SJCRH30 (cell line): Measurements from ENCODE around the gene IGSF6. TPM values are rescaled to one million over a fixed set of nuclear protein-coding genes. Genes with fewer than 3 reads are reported as not detected.

Experiments
- DNase-seq, 2 experiments: peaks; one replicate each; pipeline ENCODE4 v3.0.0-alpha.2; 2015 to 2020
- H3K27ac ChIP-seq: fragments of 250-450 bp; sonication (Bioruptor Pico); 2 replicates; pipeline ENCODE4 v1.5.1; 2020; ENCODE audit warnings: mild to moderate bottlenecking, moderate library complexity
- H3K27me3 ChIP-seq: fragments of 250-450 bp; sonication (Bioruptor Pico); 2 replicates; pipeline ENCODE4 v1.5.1; 2020; ENCODE audit warnings: mild to moderate bottlenecking, moderate library complexity
- H3K36me3 ChIP-seq: fragments of 250-450 bp; sonication (Bioruptor Pico); 2 replicates; pipeline ENCODE4 v1.5.1; 2020; ENCODE audit warnings: mild to moderate bottlenecking, moderate library complexity
- H3K4me1 ChIP-seq: fragments of 250-450 bp; sonication (Bioruptor Pico); 2 replicates; pipeline ENCODE4 v1.5.1; 2020; ENCODE audit warnings: mild to moderate bottlenecking, moderate library complexity
- H3K4me3 ChIP-seq: fragments of 250-450 bp; sonication (Bioruptor Pico); 2 replicates; pipeline ENCODE4 v1.5.1; 2020; ENCODE audit warnings: mild to moderate bottlenecking, moderate library complexity
- H3K9me3 ChIP-seq: fragments of 250-450 bp; sonication (Bioruptor Pico); replicated peaks from 2 replicates; pipeline ENCODE4 v1.5.1; 2020; ENCODE audit warnings: mild to moderate bottlenecking, moderate library complexity
- total RNA-seq: library from RNA; depleted of rRNA; stranded (reverse); fragments of >200 nt; shearing (Covaris generic); gene quantifications from 2 replicates; pipeline ENCODE4 v1.2.3, GENCODE V29; 2014

IGSF6 gene
- total RNA-seq, 1 experiment from 2014 or later = not detected

DNA sequence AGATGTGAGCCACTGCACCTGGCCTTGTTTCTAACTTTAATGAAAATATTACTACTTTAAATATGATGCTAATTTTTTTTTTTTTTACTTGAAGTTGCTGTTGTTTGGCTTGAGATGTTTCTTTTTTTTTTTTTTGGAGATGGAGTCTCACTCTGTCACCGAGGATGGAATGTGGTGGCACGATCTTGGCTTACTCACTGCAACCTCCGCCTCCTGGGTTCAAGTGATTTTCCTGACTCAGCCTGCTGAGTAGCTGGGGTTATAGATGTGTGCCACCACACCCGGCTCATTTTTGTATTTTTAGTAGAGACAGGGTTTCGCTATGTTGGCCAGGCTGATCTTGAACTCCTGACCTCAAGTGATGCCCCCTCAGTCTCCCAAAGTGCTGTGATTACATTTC is 23.6 kb downstream of the IGSF6 start:
- H3K36me3 ChIP-seq = peaks cover 10% of the 10 kb centered on the region
- H3K27ac ChIP-seq = no peak overlapping the region
- H3K4me3 ChIP-seq = no peak overlapping the region
- DNase-seq = no peak
- no peaks in the 10 kb centered on the region for H3K27me3 ChIP-seq
- no peaks in the 10 kb centered on the region for H3K9me3 ChIP-seq
- no peaks in the 10 kb centered on the region for H3K4me1 ChIP-seq

GRCh38 chr16:21628121-21628726 is 24.2 kb downstream of the IGSF6 start:
- H3K4me3 ChIP-seq = no peak overlapping the region
- H3K9me3 ChIP-seq = no peaks in the 10 kb centered on the region
- H3K4me1 ChIP-seq = no peaks in the 10 kb centered on the region
- no peaks in the 10 kb centered on the region for H3K27me3 ChIP-seq
- DNase-seq = no peak
- H3K36me3 ChIP-seq = peaks cover 10% of the 10 kb centered on the region
- H3K27ac ChIP-seq = no peak overlapping the region

GRCh38 chr16:21626659-21627277 is 25.6 kb downstream of the IGSF6 start:
- Histone ChIP-seq H3K36me3 (peaks cover 10% of the 10 kb centered on the region), H3K4me1 (no peaks in the 10 kb centered on the region), H3K9me3 (no peaks in the 10 kb centered on the region), H3K27me3 (no peaks in the 10 kb centered on the region), H3K4me3 (no peak overlapping the region), H3K27ac (no peak overlapping the region)
- no peak for DNase-seq

GRCh38 chr16:21625026-21625425 is 27.4 kb downstream of the IGSF6 start:
- no peak overlapping the region for H3K27ac ChIP-seq

GRCh38 chr16:21622545-21622944 is 29.9 kb downstream of the IGSF6 start:
- Histone ChIP-seq H3K36me3 (peaks cover 10% of the 10 kb centered on the region), H3K9me3 (no peaks in the 10 kb centered on the region), H3K27ac (no peak overlapping the region), H3K27me3 (no peaks in the 10 kb centered on the region), H3K4me3 (no peak overlapping the region), H3K4me1 (no peaks in the 10 kb centered on the region)
- no peak for DNase-seq

More at GRCh38 chr16:21625026-21625425, 27.4 kb downstream of the IGSF6 start:
- Histone ChIP-seq H3K36me3 (peaks cover 18% of the 10 kb centered on the region), H3K27me3 (no peaks in the 10 kb centered on the region), H3K4me1 (no peaks in the 10 kb centered on the region), H3K9me3 (no peaks in the 10 kb centered on the region), H3K4me3 (no peak overlapping the region)
- DNase-seq = no peak

DNA sequence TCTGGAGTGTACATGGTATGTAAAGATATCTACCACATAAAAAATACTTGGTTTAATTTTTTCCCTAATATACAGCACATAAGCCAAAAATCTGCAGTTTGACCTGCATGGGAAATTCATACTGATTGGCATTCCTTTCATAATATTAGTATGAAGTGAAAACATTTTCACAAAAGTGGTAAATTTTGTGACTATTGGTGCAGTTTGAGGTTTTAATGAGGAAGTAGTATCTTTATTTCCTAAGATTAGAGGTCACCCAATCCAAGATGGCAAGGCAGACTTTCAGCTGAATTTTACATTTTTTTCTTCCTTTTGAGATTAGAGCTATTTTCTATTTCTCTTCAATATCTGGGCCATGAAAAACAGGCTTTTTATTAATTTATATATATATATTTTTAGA is 31.8 kb downstream of the IGSF6 start:
- Histone ChIP-seq H3K4me3 (no peak overlapping the region), H3K9me3 (no peaks in the 10 kb centered on the region), H3K36me3 (peaks cover 10% of the 10 kb centered on the region), H3K27me3 (no peaks in the 10 kb centered on the region), H3K27ac (no peak overlapping the region), H3K4me1 (no peaks in the 10 kb centered on the region)
- DNase-seq = no peak

- Histone ChIP-seq H3K4me3 (no peak overlapping the region), H3K36me3 (peaks cover 10% of the 10 kb centered on the region), H3K27ac (no peak overlapping the region), H3K4me1 (no peaks in the 10 kb centered on the region), H3K9me3 (no peaks in the 10 kb centered on the region), H3K27me3 (no peaks in the 10 kb centered on the region)
- DNase-seq = no peak
Measured at GRCh38 chr16:21619765-21620425, 32.5 kb downstream of the IGSF6 start.

DNA sequence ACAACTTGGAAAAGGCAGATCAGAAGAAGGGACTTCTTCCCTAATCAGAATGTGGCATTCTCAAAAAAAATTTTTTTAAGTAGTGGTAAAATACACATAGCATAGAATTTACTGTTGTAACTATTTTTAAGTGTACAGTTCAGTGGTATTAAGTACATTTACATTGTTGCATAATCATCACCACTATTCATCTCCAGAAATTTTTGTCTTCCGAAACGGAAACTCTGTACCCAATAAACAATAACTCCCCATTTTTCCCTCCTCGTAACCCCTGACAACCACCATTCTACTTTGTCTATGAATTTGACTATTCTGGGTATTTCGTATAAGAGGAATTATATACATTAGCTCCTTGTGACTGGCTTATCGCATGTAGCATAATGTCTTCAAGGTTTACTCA is 34.1 kb downstream of the IGSF6 start:
- H3K4me3 ChIP-seq = no peak overlapping the region
- H3K27ac ChIP-seq = no peak overlapping the region
- no peaks in the 10 kb centered on the region for H3K4me1 ChIP-seq
- no peak for DNase-seq
- H3K9me3 ChIP-seq = no peaks in the 10 kb centered on the region
- H3K36me3 ChIP-seq = peaks cover 14% of the 10 kb centered on the region
- H3K27me3 ChIP-seq = no peaks in the 10 kb centered on the region

GRCh38 chr16:21617607-21618006 is 34.8 kb downstream of the IGSF6 start:
- no peak for DNase-seq
- Histone ChIP-seq H3K27me3 (no peaks in the 10 kb centered on the region), H3K4me1 (no peaks in the 10 kb centered on the region), H3K27ac (no peak overlapping the region), H3K4me3 (no peak overlapping the region), H3K36me3 (peaks cover 14% of the 10 kb centered on the region), H3K9me3 (no peaks in the 10 kb centered on the region)

- Histone ChIP-seq H3K27ac (no peak overlapping the region), H3K36me3 (peaks cover 7% of the 10 kb centered on the region; the same call in 1 of the 2 replicates), H3K9me3 (no peaks in the 10 kb centered on the region), H3K27me3 (no peaks in the 10 kb centered on the region), H3K4me3 (no peak overlapping the region), H3K4me1 (no peaks in the 10 kb centered on the region)
- no peak for DNase-seq
Measured at GRCh38 chr16:21614896-21615295, 37.5 kb downstream of the IGSF6 start.

DNA sequence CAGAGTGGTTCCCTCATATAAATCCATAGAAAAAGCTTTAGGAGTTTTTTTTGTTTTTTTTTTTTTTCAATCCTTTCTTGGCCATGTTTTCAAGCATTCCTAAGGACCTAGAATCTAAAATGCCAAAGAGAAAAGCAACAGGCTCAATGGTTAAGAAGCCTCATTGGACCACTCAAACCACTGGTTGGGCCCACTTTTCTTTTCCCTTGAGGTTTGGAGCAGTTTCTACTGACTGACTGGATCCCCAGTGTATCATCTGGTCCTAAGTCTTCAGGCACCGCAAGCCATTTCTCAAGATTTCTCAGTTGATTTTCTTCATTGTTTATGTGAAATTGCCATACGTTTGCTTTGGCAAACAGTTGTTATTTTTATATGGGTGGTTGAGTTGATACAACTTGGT is 38.6 kb downstream of the IGSF6 start:
- Histone ChIP-seq H3K27ac (no peak overlapping the region), H3K27me3 (no peaks in the 10 kb centered on the region), H3K9me3 (no peaks in the 10 kb centered on the region), H3K4me1 (no peaks in the 10 kb centered on the region), H3K4me3 (no peak overlapping the region), H3K36me3 (peaks cover 7% of the 10 kb centered on the region; the same call in 1 of the 2 replicates)
- DNase-seq = no peak

DNA sequence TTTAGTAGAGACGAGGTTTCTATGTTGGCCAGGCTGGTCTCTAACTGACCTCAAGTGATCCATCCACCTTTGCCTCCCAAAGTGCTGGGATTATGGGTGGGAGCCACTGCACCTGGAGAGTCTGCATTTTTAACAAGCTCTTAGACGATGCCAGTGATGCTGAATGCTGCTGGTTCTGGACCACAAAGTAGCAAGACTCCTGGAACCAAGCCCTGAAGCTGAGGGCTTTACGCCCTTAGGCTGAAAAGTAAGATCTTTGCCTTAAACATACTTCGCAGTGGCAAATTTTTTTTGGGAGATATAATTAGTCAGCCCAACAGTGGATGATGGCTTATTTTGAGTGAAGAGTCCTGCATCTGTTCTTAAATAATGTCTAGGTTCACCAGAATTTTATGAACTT is 39.0 kb downstream of the IGSF6 start:
- Histone ChIP-seq H3K4me3 (no peak overlapping the region), H3K9me3 (no peaks in the 10 kb centered on the region), H3K36me3 (peaks cover 7% of the 10 kb centered on the region; the same call in 1 of the 2 replicates), H3K27ac (no peak overlapping the region), H3K4me1 (no peaks in the 10 kb centered on the region), H3K27me3 (no peaks in the 10 kb centered on the region)
- DNase-seq = no peak

DNA sequence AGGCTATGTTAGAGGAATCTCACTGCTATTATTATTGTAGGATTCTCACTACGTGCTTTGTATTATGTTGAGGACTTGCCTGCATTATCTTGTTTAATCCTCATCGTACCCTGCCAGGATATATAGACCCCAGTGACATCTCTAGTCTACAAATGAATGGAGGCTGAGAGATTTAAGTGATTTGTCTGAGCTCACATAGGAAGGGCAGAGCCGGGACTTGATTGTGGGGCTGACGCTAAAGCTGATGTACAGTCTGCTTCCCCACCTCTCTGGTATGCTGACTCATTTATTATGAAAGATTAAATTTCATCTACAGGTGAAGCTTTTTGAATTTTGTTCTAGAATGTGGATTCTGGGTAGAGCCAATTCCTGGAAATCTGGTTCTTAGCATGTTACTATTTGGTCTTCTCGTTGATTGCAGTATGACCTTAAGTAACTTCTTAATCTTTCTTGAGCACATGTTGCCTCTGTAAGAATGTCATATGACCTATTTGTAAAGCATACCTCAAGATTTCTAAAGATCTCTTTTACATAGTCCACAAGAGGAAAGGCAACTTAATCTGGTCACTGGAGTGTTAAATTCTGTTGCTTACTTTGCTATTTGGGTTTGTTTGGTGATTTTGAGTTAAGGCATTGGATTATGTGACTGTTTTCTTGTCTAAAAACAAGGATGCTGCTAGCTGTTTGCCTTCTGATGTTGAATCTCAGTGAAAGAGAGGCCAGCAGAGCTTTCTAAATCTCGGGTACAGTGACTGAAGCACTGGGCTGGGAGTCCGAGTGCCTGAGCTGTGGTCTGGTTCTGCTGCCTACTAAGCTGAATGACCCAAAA is 40.6 kb downstream of the IGSF6 start:
- Histone ChIP-seq H3K4me1 (no peaks in the 10 kb centered on the region), H3K27ac (no peak overlapping the region), H3K4me3 (no peak overlapping the region), H3K27me3 (no peaks in the 10 kb centered on the region), H3K36me3 (peaks cover 4% of the 10 kb centered on the region; the same call in 1 of the 2 replicates), H3K9me3 (no peaks in the 10 kb centered on the region)
- no peak for DNase-seq

DNA sequence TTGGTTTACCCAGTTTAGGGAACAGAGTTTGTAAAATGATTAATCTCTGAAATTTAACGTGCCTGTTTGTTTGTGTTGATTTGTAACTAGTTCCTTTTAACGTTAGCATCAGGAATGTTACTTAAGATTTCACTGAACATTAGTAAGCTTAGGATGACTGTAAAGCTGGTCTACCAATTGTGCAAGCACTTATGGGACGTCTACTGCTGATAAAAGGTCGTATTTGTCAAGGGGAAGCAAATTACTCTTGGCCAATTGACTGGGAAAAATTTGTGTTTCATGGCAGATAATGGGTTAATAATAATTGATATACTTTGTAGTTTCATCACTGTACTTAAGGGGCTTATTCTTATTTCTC is 41.2 kb downstream of the IGSF6 start:
- Histone ChIP-seq H3K9me3 (no peaks in the 10 kb centered on the region), H3K27ac (no peak overlapping the region), H3K36me3 (peaks cover 4% of the 10 kb centered on the region; the same call in 1 of the 2 replicates), H3K4me3 (no peak overlapping the region), H3K27me3 (no peaks in the 10 kb centered on the region), H3K4me1 (no peaks in the 10 kb centered on the region)
- no peak for DNase-seq

DNA sequence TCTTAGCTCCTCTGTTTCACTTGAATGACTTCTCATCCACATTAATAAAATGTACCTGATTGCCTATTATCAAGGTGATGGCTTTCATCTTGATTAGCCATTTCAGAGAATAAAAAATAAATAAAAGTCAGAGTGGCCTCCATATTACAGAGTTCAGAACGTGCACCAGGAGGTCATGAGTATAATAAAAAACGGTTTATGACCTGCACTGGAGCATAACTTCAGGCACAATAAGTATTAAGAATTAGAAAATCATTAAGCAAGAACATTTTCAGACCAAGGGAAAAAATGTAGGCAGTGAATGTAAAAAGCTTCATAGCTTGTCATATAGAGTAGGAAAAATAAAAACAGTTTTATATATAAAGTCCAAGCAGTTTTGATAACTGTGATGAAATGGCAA is 41.6 kb downstream of the IGSF6 start:
- no peak for DNase-seq
- no peaks in the 10 kb centered on the region for H3K27me3 ChIP-seq
- peaks cover 4% of the 10 kb centered on the region; the same call in 1 of the 2 replicates for H3K36me3 ChIP-seq
- no peaks in the 10 kb centered on the region for H3K4me1 ChIP-seq
- H3K4me3 ChIP-seq = no peak overlapping the region
- no peak overlapping the region for H3K27ac ChIP-seq
- no peaks in the 10 kb centered on the region for H3K9me3 ChIP-seq
